Common myeloid progenitor, CD34-positive (primary cell): ENCODE results near the gene SOX2.

ENCODE experiments used
- CTCF ChIA-PET: fragments of 350-600 bp; sonication (Branson Sonifier 250); formaldehyde crosslinking; loops from one replicate; lab custom pipeline; 2021; ENCODE audit warnings: antibody characterized with exemption; lab: Charles Lee
- POLR2A ChIA-PET: fragments of 350-600 bp; sonication (Branson Sonifier 250); formaldehyde crosslinking; loops from one replicate; lab custom pipeline; 2021; ENCODE audit warnings: antibody characterized with exemption; lab: Charles Lee
- DNase-seq, 3 donors: peaks; one replicate each; pipeline versions ENCODE4 v3.0.0 to v3.0.0-alpha.2; 2013
- H3K27ac ChIP-seq, 2 experiments: 1 replicate in 1 of 2; 2 replicates in 1 of 2; pipeline ENCODE4 v1.7.0; 2013; ENCODE audit warnings: inconsistent platforms in 2 of 2, low read length in 2 of 2, mild to moderate bottlenecking in 2 of 2, low read depth in 1 of 2, moderate library complexity in 1 of 2; ENCODE audit not compliant: severe bottlenecking in 2 of 2, insufficient read depth in 1 of 2, poor library complexity in 1 of 2
- H3K27me3 ChIP-seq, 5 experiments: replicated peaks in 2 of 5; 1 replicate in 3 of 5; 2 replicates in 2 of 5; pipeline versions ENCODE4 v1.6.1 to v1.7.0; 2013; ENCODE audit warnings: low read length in 4 of 5, mild to moderate bottlenecking in 2 of 5, moderate library complexity in 2 of 5, inconsistent platforms in 1 of 5; ENCODE audit not compliant: insufficient read depth in 5 of 5, control insufficient read depth in 4 of 5
- H3K36me3 ChIP-seq, 4 experiments: 1 replicate in 2 of 4; 2 replicates in 2 of 4; pipeline versions ENCODE4 v1.6.1 to v1.7.0; 2013; ENCODE audit warnings: low read length in 3 of 4, control low read depth in 1 of 4, mild to moderate bottlenecking in 1 of 4; ENCODE audit not compliant: control insufficient read depth in 4 of 4, insufficient read depth in 4 of 4
- H3K4me1 ChIP-seq, 4 experiments: 1 replicate in 3 of 4; 2 replicates in 1 of 4; pipeline versions ENCODE4 v1.6.1 to v1.7.1; 2013; ENCODE audit warnings: low read length in 3 of 4, mild to moderate bottlenecking in 3 of 4, control low read depth in 1 of 4, inconsistent platforms in 1 of 4, moderate library complexity in 1 of 4; ENCODE audit not compliant: control insufficient read depth in 4 of 4, insufficient read depth in 4 of 4; ENCODE audit errors: control extremely low read depth in 1 of 4
- H3K4me3 ChIP-seq, 7 experiments: 1 replicate in 4 of 7; 2 replicates in 3 of 7; pipeline versions ENCODE4 v1.5.1 to v1.7.0; 2013; ENCODE audit warnings: mild to moderate bottlenecking in 7 of 7, low read length in 6 of 7, moderate library complexity in 6 of 7, inconsistent platforms in 2 of 7, low read depth in 2 of 7, control low read depth in 1 of 7; ENCODE audit not compliant: insufficient read depth in 4 of 7, control insufficient read depth in 1 of 7; ENCODE audit errors: extremely low read depth in 1 of 7
- H3K9me3 ChIP-seq, 5 experiments: 1 replicate in 4 of 5; 2 replicates in 1 of 5; pipeline versions ENCODE4 v1.6.1 to v1.7.1; 2013; ENCODE audit warnings: low read length in 4 of 5, mild to moderate bottlenecking in 2 of 5, inconsistent platforms in 1 of 5, low read depth in 1 of 5, moderate library complexity in 1 of 5; ENCODE audit not compliant: control insufficient read depth in 4 of 5, insufficient read depth in 2 of 5; ENCODE audit errors: control extremely low read depth in 1 of 5
- WGBS: methylation state at CpG from one replicate; pipeline ENCODE4 v1.1.5; 2013; ENCODE audit not compliant: insufficient coverage; 5-methylcytosine and 5-hydroxymethylcytosine counted together

Gene SOX2

GRCh38 chr3:181704421-181705085 lies 7.2 kb upstream of the SOX2 start:
- CTCF ChIA-PET, result interaction anchor here (1.0 to 1.7 kb wide), 4 partner anchors 9 to 23 kb away, joined by 3 to 5 read pairs (median 4); no protein-coding TSS in a partner anchor
- Histone ChIP-seq H3K4me1 (peaks cover 0 to 15% (median 8%) of the 10 kb centered on the region in 4 experiments), H3K4me3 (peak overlapping the region in 1 of 7 experiments; percentile 38), H3K36me3 (no peaks in the 10 kb centered on the region), H3K9me3 (no peaks in the 10 kb centered on the region), H3K27ac (no peak overlapping the region), H3K27me3 (peaks cover 40 to 96% (median 57%) of the 10 kb centered on the region in 5 experiments)
- 9% methylated on average over 7 of the region's 14 CpGs for WGBS
- POLR2A ChIA-PET, result no interaction called here
- peak in 1 of 3 donors; percentile 20 for DNase-seq

DNA sequence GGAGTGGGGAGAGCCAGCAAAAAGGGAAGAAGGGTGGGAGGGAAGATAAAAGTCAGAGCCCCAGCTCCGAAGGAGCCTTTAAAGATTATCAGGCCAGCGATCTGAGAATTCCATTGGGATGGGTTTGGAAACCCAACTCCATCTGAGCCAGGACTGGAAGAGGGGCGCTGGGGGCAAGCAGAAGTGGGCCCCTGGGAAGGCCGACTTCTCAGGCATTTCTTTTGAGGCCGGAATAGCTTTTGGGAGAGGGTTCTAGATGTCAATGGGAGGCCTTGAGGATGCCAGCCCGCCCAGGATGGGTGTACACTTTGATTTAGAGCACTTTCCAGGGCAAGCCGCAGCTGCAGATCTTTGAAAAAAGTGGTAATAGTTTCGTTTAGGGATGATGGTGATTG lies 6.6 kb upstream of the SOX2 start:
- ChIA-PET CTCF (interaction anchor here (1.5 to 1.7 kb wide), 2 partner anchors 9 to 17 kb away, joined by 4 to 5 read pairs; no protein-coding TSS in a partner anchor), POLR2A (no interaction called here)
- 9% methylated on average over 7 of the region's 8 CpGs for WGBS
- peaks cover 0 to 17% (median 8%) of the 10 kb centered on the region in 4 experiments for H3K4me1 ChIP-seq
- H3K27me3 ChIP-seq, result peaks cover 42 to 96% (median 58%) of the 10 kb centered on the region in 5 experiments
- H3K27ac ChIP-seq, result no peak overlapping the region
- H3K9me3 ChIP-seq, result no peaks in the 10 kb centered on the region
- peak in 1 of 3 donors; percentile 10 for DNase-seq
- no peak overlapping the region for H3K4me3 ChIP-seq
- no peaks in the 10 kb centered on the region for H3K36me3 ChIP-seq

- POLR2A ChIA-PET, result no interaction called here
- Histone ChIP-seq H3K9me3 (no peaks in the 10 kb centered on the region), H3K36me3 (no peaks in the 10 kb centered on the region), H3K4me3 (no peak overlapping the region), H3K4me1 (peaks cover 0 to 20% (median 7%) of the 10 kb centered on the region in 4 experiments), H3K27me3 (peaks cover 49 to 97% (median 63%) of the 10 kb centered on the region in 5 experiments), H3K27ac (no peak overlapping the region)
- CTCF ChIA-PET, result interaction anchor here (0.5 to 3.8 kb wide), 6 partner anchors 8 to 977 kb away, joined by 4 to 32 read pairs (median 16); no protein-coding TSS in a partner anchor
- DNase-seq, result peak in 1 of 3 donors; percentile 4
- whole genome bisulfite sequencing, result 0% methylated on average over 1 of the region's 3 CpGs
Measured at GRCh38 chr3:181707980-181708379, 3.7 kb upstream of the SOX2 start.

- CTCF ChIA-PET, result interaction anchor here (1.1 to 3.8 kb wide), 5 partner anchors 8 to 975 kb away, joined by 3 to 32 read pairs (median 17); no protein-coding TSS in a partner anchor
- no peaks in the 10 kb centered on the region for H3K9me3 ChIP-seq
- DNase-seq, result peak; percentile 69 to 78 (median 71)
- H3K27me3 ChIP-seq, result peaks cover 35 to 97% (median 60%) of the 10 kb centered on the region in 5 experiments
- WGBS, result 4% methylated on average over 10 of the region's 16 CpGs
- peak overlapping the region in 1 of 7 experiments; percentile 8 for H3K4me3 ChIP-seq
- no peak overlapping the region for H3K27ac ChIP-seq
- H3K4me1 ChIP-seq, result peaks cover 0 to 13% (median 4%) of the 10 kb centered on the region in 4 experiments
- POLR2A ChIA-PET, result no interaction called here
- no peaks in the 10 kb centered on the region for H3K36me3 ChIP-seq
Measured at GRCh38 chr3:181709537-181710279, 2.0 kb upstream of the SOX2 start.

- Histone ChIP-seq H3K36me3 (no peaks in the 10 kb centered on the region), H3K4me1 (peaks cover 0 to 12% (median 4%) of the 10 kb centered on the region in 4 experiments), H3K27me3 (peaks cover 32 to 97% (median 60%) of the 10 kb centered on the region in 5 experiments), H3K27ac (no peak overlapping the region), H3K4me3 (no peak overlapping the region), H3K9me3 (peaks cover 0 to 5% (median 0%) of the 10 kb centered on the region in 5 experiments)
- POLR2A ChIA-PET, result no interaction called here
- 10% methylated on average over 26 of the region's 37 CpGs for WGBS
- DNase-seq, result peak in 1 of 3 donors; percentile 10
- CTCF ChIA-PET, result interaction anchor here (1.3 kb wide), 1 partner anchor 17 kb away, joined by 3 read pairs; no protein-coding TSS in a partner anchor
Measured at GRCh38 chr3:181710345-181711291, 1.1 kb upstream of the SOX2 start.

- Histone ChIP-seq H3K27ac (no peak overlapping the region), H3K9me3 (peaks cover 0 to 6% (median 0%) of the 10 kb centered on the region in 5 experiments), H3K4me3 (peak overlapping the region in 2 of 7 experiments; percentile 13 to 19), H3K27me3 (peaks cover 31 to 98% (median 66%) of the 10 kb centered on the region in 5 experiments), H3K36me3 (no peaks in the 10 kb centered on the region), H3K4me1 (peaks cover 0 to 12% (median 4%) of the 10 kb centered on the region in 4 experiments)
- no peak for DNase-seq
- ChIA-PET CTCF (interaction anchor here (2.0 to 2.1 kb wide), 2 partner anchors 12 to 16 kb away, joined by 5 to 7 read pairs; no protein-coding TSS in a partner anchor), POLR2A (no interaction called here)
- under 1% methylated on average over 28 of the region's 44 CpGs for WGBS
Measured at GRCh38 chr3:181712226-181712552, 464 bp downstream of the SOX2 start.
